HPDE6-E6E7 (cell line): ENCODE data around the gene GPHN.
"Not testable (repeated sequence)": the region's sequence is repeated elsewhere in the genome, so short reads cannot be mapped to it uniquely, and the experiment has no call there.

Experiments
- DNase-seq: peaks from one replicate; pipeline ENCODE4 v3.0.0; 2011; ENCODE audit warnings: missing footprints; ENCODE audit errors: extremely low spot score

Gene GPHN

GRCh38 chr14:66790101-66790500 is 282.2 kb downstream of the GPHN start:
- no peak for DNase-seq

- no peak for DNase-seq
These were observed 295.0 kb downstream of the GPHN start for GRCh38 chr14:66802962-66803361.

GRCh38 chr14:66804141-66804540 is 296.2 kb downstream of the GPHN start:
- no peak for DNase-seq

GRCh38 chr14:66813636-66814035 is 305.7 kb downstream of the GPHN start:
- DNase-seq: no peak

- no peak for DNase-seq
These were observed 307.7 kb downstream of the GPHN start for GRCh38 chr14:66815687-66816086.

GRCh38 chr14:66824251-66824650 is 316.3 kb downstream of the GPHN start:
- no peak for DNase-seq

- no peak for DNase-seq
These were observed 319.2 kb downstream of the GPHN start for GRCh38 chr14:66827182-66827581.

- DNase-seq: no peak
These were observed 323.2 kb downstream of the GPHN start for GRCh38 chr14:66831173-66831572.

- DNase-seq: no peak
These were observed 325.9 kb downstream of the GPHN start for GRCh38 chr14:66833816-66834215.

GRCh38 chr14:66837436-66837835 is 329.5 kb downstream of the GPHN start:
- not testable (repeated sequence) for DNase-seq

- no peak for DNase-seq
These were observed 335.1 kb downstream of the GPHN start for GRCh38 chr14:66842911-66843512.

- DNase-seq: no peak
These were observed 342.4 kb downstream of the GPHN start for GRCh38 chr14:66850258-66850888.

GRCh38 chr14:66853311-66853710 is 345.4 kb downstream of the GPHN start:
- no peak for DNase-seq

- no peak for DNase-seq
These were observed 349.9 kb downstream of the GPHN start for GRCh38 chr14:66857867-66858266.

- no peak for DNase-seq
These were observed 351.2 kb downstream of the GPHN start for GRCh38 chr14:66859063-66859671.

GRCh38 chr14:66881596-66881995 is 373.6 kb downstream of the GPHN start:
- no peak for DNase-seq

- DNase-seq: no peak
These were observed 376.2 kb downstream of the GPHN start for GRCh38 chr14:66884149-66884548.

- DNase-seq: no peak
These were observed 392.8 kb downstream of the GPHN start for GRCh38 chr14:66900719-66901118.

- no peak for DNase-seq
These were observed 402.4 kb downstream of the GPHN start for GRCh38 chr14:66910311-66910840.

- DNase-seq: no peak
These were observed 408.5 kb downstream of the GPHN start for GRCh38 chr14:66916421-66916820.

- no peak for DNase-seq
These were observed 410.6 kb downstream of the GPHN start for GRCh38 chr14:66918527-66918926.

GRCh38 chr14:66920196-66920595 is 412.2 kb downstream of the GPHN start:
- no peak for DNase-seq

GRCh38 chr14:66923251-66923650 is 415.3 kb downstream of the GPHN start:
- no peak for DNase-seq
